Motor neuron (in vitro differentiated cells): ENCODE measurements around the gene LCN10. TPM values are rescaled to one million over a fixed set of nuclear protein-coding genes. Genes with fewer than 3 reads are reported as not detected.
"Not testable (repeated sequence)": the region's sequence is repeated elsewhere in the genome, so short reads cannot be mapped to it uniquely, and the experiment has no call there.

Experiments used
- ATAC-seq, 8 experiments: fragments of 200-7000 bp; cut with Tn5 transposase; replicated peaks in 6 of 8; 2 replicates each; pipeline ENCODE4 v1.8.0; 2021; ENCODE audit warnings: mild to moderate bottlenecking in 8 of 8, moderate library complexity in 8 of 8
- H3K27ac ChIP-seq, 2 donors: fragments of 250-450 bp; sonication (Bioruptor Pico); 2 replicates each; pipeline ENCODE4 v1.9.0; 2021; ENCODE audit warnings: antibody characterized with exemption in 2 of 2, mild to moderate bottlenecking in 2 of 2, moderate library complexity in 1 of 2
- H3K4me1 ChIP-seq, 2 donors: fragments of 250-450 bp; sonication (Bioruptor Pico); replicated peaks in 1 of 2; 2 replicates each; pipeline ENCODE4 v1.6.1; 2021; ENCODE audit warnings: antibody characterized with exemption in 2 of 2, mild to moderate bottlenecking in 2 of 2, moderate library complexity in 1 of 2
- H3K4me3 ChIP-seq, 5 donors: fragments of 250-450 bp; sonication (Bioruptor Pico); 2 replicates each; pipeline ENCODE4 v1.9.0; 2021; ENCODE audit warnings: antibody characterized with exemption in 5 of 5, mild to moderate bottlenecking in 5 of 5, moderate library complexity in 4 of 5
- WGBS, 10 experiments: fragments of 450-650 bp; shearing (Covaris generic); methylation state at CpG; one replicate each; pipeline ENCODE4 v1.0.0; 2022; 5-methylcytosine and 5-hydroxymethylcytosine counted together
- in situ Hi-C, 9 experiments: fragments of 400-800 bp; cut with MboI; loops; one replicate each; pipeline ENCODE4 v1.15.0; 2021; ENCODE audit warnings: low sequenced_read_pairs in 9 of 9, low pct_unique_long_range_greater_than_20kb in 2 of 9; ENCODE audit not compliant: unreplicated experiment in 9 of 9
- total RNA-seq, 8 experiments: library from RNA; unstranded; fragments of 300-600 nt; gene quantifications; 2 replicates each; pipeline versions ENCODE4 v1.2.3 to v1.2.4, GENCODE V29; 2022

Gene LCN10
- total RNA-seq, 8 experiments from 2014 or later, result 0.05 to 1.7 (median 0.38) TPM

DNA sequence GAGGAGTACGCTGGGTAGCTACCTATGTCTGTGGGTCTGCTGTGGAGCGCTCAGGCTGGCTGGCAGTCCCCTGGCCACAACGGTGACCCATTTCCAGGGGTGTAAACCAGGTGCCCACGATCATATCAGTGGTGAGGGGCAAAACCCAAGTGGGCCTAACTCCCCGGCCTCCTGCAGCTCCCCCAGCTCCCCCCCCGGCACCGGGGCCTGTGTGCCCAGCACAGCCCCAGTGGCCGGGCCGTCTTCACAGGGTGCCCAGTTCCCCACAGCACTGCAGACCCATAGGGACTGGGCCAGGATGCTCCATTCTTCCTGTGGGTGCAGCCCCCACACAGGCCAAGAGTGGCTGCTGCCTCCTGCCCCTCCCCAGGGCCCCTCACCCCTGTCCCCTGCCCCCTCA, 16.3 kb upstream of the LCN10 start:
- H3K27ac ChIP-seq, result no peak overlapping the region
- no peak overlapping the region for H3K4me3 ChIP-seq
- H3K4me1 ChIP-seq, result peaks cover 7 to 19% of the 10 kb centered on the region in 2 donors
- in situ Hi-C loops, result no loop called here
- 94% methylated on average over 3 of the region's 9 CpGs; no CpG with 5 or more reads in 9 of the 10 experiments for WGBS, 10 experiments
- no peak for ATAC-seq

DNA sequence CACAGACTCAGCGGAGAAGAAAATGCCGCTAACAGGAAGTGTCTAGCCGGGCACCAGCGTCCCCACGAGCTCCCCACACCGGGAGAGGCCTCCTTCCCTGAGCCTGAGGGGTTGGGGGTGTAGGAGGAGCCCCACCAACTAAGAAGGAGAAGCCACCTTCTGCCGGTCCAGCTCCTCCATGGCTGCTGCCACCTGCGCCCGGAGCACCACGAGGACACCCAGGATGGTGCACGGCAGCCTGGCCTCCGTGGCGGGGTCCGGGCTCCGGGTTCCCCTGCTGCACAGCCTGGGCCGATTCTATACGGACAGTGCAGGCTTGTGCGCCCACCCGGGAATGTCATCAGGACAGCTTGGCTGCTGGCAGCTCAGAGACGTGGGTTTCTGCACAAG, 15.0 kb upstream of the LCN10 start:
- in situ Hi-C loops, result no loop called here
- no peak overlapping the region for H3K4me3 ChIP-seq
- 87 to 100% (median 100%) methylated on average over 1 to 3 of the region's 20 CpGs; no CpG with 5 or more reads in 7 of the 10 experiments for WGBS, 10 experiments

DNA sequence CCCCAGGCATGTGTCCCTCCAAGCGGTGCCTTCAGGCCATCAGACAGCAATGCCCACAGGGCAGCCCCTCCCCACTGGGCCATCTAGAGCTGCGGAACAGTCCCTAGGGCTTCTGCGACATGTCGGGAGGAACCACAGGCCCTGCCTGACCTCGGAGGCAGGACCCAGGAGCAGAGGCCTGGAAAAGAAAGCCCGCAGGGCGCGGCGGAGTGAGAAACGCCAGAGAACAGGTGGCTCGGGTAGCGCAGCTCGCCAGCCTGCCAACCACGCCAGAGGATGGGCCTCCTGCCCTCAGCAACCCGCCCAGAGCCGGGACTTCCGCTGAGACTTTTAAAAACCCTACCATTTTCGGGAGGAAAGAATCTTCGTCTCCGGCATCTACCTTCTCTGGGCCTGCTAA, 14.6 kb upstream of the LCN10 start:
- Histone ChIP-seq H3K4me1 (peaks cover 3 to 5% of the 10 kb centered on the region in 2 donors), H3K27ac (no peak overlapping the region), H3K4me3 (no peak overlapping the region)
- 86 to 100% methylated on average over 1 to 8 of the region's 20 CpGs; no CpG with 5 or more reads in 8 of the 10 experiments for WGBS, 10 experiments
- ATAC-seq, result no peak
- in situ Hi-C loops, result no loop called here

More for the DNA sequence above, 15.0 kb upstream of the LCN10 start:
- ATAC-seq, result no peak
- Histone ChIP-seq H3K4me1 (peaks cover 3 to 9% of the 10 kb centered on the region in 2 donors), H3K27ac (no peak overlapping the region)

DNA sequence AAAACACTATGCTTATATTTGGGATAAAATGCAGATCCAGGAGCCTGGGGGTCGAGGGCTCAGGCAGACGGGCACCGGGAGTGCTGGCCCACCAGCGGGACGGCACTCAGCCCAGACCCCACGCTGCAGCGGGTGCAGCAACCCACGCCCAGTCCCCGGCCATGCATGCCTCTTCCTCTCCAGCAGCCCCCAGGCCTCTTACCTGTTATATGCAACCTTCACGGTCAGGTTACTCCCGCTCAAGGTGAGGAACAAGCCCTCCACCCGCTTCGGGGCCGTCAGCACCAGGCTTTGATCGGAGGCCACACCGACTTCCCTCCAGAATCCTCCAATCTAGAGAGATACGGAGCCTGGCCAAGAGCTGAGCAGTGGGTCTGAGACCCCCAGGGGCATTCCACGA, 14.1 kb upstream of the LCN10 start:
- H3K4me1 ChIP-seq, result peaks cover 3 to 5% of the 10 kb centered on the region in 2 donors
- no peak overlapping the region for H3K4me3 ChIP-seq
- WGBS, 10 experiments, result 70 to 100% (median 100%) methylated on average over 1 to 2 of the region's 18 CpGs; no CpG with 5 or more reads in 7 of the 10 experiments
- in situ Hi-C loops, result no loop called here
- ATAC-seq, result no peak
- no peak overlapping the region for H3K27ac ChIP-seq

DNA sequence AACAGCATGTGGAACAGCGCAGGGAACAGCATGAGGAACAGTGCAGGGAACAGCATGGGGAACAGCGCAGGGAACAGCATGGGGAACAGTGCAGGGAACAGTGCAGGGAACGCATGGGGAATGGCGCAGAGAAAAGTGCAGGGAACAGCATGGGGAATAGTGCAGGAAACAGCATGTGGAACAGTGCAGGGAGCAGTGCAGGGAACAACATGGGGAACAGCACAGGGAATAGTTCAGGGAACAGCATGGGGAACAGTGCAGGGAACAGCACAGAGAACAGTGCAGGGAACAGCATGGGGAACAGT, 13.3 kb upstream of the LCN10 start:
- ATAC-seq, result no peak
- WGBS, 10 experiments, result 80 to 100% methylated on average over 1 of the region's 4 CpGs; no CpG with 5 or more reads in 8 of the 10 experiments
- Histone ChIP-seq H3K4me1 (peaks cover 2% of the 10 kb centered on the region in 2 donors), H3K4me3 (no peak overlapping the region), H3K27ac (no peak overlapping the region)
- in situ Hi-C loops, result no loop called here

DNA sequence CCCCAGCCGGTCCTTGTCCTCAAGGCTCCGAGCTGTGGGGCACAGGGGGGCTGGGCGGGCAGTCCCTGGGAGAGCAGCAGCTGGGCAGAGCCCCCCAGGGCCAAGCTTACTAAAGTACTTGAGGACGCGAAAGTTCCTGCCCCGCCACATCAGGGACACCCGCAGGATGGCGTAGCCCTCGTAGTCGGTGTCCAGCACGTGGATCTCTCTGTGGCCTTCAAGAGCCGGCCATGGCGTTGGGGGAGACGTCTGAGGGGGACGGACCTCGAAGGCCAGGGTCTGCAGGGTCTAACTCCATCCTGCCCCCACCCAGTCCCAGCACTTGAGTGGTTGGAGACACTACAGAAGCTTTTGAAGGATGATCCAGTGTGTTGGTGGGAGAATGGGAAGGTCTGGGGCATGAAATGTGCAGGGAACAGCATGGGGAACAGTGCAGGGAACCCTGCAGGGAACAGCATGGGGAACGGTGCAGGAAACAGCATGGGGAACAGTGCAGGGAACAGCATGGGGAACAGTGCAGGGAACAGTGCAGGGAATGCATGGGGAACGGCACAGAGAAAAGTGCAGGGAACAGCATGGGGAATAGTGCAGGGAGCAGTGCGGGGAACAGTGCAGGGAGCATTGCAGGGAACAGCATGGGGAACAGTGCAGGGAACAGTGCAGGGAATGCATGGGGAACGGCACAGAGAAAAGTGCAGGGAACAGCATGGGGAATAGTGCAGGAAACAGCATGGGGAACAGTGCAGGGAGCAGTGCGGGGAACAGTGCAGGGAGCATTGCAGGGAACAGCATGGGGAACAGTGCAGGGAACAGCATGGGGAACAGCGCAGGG, 12.8 kb upstream of the LCN10 start:
- H3K27ac ChIP-seq, result not testable (repeated sequence)
- 60 to 100% (median 87%) methylated on average over 1 to 4 of the region's 22 CpGs; no CpG with 5 or more reads in 3 of the 10 experiments for WGBS, 10 experiments

DNA sequence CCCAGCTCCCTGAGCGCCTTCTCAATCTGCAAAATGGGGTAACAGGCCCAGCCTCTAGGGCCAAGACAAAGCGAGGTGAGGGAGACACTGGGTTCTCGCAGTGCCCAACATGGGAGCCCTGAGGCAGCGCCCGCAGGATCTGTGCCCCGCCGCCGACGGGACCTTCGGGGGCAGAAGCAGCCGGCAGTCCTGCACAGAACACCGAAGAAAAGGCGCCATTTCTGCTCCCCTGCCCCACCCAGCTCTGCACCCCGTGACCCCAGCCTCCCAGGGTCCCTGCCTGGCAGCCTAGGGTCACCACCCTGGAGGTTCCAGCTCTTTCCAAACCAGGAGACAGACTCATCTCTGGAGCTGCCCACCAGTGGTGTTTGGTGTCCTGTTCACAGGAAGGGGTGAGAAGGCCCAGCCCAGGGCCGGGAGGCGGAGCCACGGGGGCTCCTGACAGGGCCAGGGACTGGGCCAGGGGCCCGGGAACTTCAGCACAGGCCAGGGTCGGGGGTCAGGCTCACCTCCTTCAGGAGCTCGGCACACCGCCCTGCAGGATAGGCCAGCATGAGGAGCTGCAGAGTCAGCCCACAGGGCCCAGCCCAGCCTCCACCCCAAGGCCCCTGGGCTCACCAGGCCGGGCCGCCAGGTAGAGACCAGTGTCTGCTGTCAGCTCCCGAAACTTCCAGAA, 12.0 kb upstream of the LCN10 start:
- H3K4me1 ChIP-seq, result no peaks in the 10 kb centered on the region
- no peak overlapping the region for H3K27ac ChIP-seq
- H3K4me3 ChIP-seq, result no peak overlapping the region
- 60 to 100% (median 60%) methylated on average over 1 of the region's 24 CpGs; no CpG with 5 or more reads in 7 of the 10 experiments for WGBS, 10 experiments
- in situ Hi-C loops, result no loop called here
- ATAC-seq, result peak in 4 of 8 experiments; percentile 2 to 18 (median 10)

More for the DNA sequence above, 12.8 kb upstream of the LCN10 start:
- H3K4me1 ChIP-seq, in situ Hi-C loops, H3K4me3 ChIP-seq: not testable (repeated sequence)
- peak in 2 of 8 experiments; percentile 2 to 4 for ATAC-seq

DNA sequence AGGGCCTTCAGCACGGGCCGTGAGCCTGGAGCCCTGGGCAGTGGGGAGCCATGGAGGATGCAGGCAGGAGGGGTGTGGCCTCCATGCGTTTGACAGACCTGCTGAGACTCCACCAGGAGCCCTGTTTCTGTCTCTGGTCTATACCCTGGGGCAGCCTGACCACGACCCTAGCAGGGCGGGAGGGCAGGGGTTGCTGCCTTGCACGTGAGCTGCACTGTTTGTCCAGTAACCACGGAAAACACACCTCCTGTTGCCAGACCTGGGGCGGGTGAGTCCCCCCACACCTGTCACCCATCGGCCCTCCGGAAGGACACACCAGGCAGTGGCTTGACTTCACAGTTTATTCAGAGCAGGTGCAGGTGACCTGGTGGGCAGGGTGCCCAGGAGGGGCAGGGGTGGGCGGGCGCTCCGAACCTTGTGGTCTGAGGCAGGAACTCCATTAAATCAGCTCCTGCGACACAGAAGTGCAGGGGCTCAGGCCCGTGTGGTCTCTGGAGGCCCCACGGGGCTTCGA, 11.4 kb upstream of the LCN10 start:
- ATAC-seq, result peak in 2 of 8 experiments; percentile 10 to 11
- Histone ChIP-seq H3K27ac (no peak overlapping the region), H3K4me3 (no peak overlapping the region), H3K4me1 (no peaks in the 10 kb centered on the region)
- in situ Hi-C loops, result no loop called here
- 80% methylated on average over 1 of the region's 17 CpGs; no CpG with 5 or more reads in 9 of the 10 experiments for WGBS, 10 experiments

DNA sequence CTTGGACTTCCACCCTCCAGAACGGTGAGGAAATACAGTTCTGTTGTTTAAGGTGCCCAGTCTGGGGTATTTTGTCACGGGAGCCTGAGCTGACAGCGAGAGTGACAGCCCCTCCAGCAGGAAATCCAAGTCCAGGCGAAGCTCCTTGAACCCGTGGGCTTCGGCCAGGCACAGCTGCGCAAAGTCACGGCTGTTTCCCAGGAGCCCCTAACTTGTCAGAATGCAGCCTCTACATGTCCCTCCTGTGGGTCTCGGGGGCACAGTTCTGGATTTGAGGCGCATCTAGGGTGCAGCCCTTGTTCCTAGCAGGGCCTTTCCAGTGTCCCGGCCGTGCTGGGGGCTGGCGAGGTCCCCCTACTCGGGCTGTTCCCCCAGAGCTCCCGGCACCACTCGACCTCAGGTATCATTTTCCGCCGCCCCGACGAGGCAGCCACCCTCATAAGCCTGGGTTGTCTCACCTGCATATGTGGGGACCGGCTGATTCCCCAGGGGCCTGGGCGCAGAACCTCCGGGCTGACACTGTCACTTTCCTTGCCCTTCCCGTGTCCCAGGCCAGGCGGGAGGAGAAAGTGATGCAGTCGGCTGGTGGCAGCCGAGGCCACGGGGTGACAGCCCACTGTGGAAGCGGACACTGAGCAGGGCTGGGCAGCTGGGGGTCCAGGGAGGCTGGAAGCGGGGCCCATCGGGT, 10.8 kb upstream of the LCN10 start:
- WGBS, 10 experiments, result 50 to 100% (median 68%) methylated on average over 2 to 13 of the region's 31 CpGs; no CpG with 5 or more reads in 4 of the 10 experiments
- Histone ChIP-seq H3K27ac (no peak overlapping the region), H3K4me3 (no peak overlapping the region), H3K4me1 (no peaks in the 10 kb centered on the region)
- in situ Hi-C loops, result no loop called here
- ATAC-seq, result no peak

DNA sequence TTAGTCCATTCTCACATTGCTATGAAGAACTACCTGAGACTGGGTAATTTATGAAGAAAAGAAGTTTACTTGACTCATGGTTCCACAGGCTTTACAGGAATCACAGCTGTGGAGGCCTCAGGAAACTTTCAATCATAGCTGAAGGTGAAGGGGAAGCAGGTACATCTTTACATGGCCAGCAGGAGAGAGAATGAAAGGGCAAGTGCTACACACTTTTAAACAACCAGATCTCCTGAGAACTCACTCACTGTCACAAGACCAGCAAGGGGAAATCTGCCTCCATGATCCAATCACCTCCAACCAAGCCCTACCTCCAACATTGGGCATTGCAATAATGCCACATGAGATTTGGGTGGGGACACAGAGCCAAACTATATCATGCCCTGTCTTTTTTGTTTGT, 9.1 kb upstream of the LCN10 start:
- Histone ChIP-seq H3K4me3 (no peak overlapping the region), H3K4me1 (no peaks in the 10 kb centered on the region), H3K27ac (no peak overlapping the region)
- in situ Hi-C loops, result no loop called here
- no peak for ATAC-seq

DNA sequence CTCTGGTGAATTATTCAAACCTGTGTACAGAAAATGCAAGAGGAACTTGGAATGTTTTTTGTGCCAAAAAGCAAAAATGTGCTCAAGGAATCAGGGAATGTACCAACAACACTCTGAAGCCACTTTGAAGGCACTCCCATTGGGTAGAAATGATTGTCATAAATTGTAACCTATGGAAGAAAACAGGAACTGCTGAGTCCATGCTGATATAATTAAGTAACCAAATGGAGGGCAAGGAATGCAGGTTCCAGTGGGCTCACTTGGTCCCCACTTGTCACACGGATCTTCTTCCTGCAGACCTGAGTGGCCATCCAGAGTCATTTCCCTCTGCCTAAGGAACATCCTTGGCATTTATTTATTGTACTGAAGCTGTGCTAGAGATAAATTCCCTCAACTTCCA, 8.5 kb upstream of the LCN10 start:
- Histone ChIP-seq H3K4me3 (no peak overlapping the region), H3K4me1 (no peaks in the 10 kb centered on the region), H3K27ac (no peak overlapping the region)
- WGBS, 10 experiments, result 60 to 100% (median 73%) methylated on average over 1 of the region's 1 CpG; no CpG with 5 or more reads in 4 of the 10 experiments
- ATAC-seq, result no peak
- in situ Hi-C loops, result no loop called here

DNA sequence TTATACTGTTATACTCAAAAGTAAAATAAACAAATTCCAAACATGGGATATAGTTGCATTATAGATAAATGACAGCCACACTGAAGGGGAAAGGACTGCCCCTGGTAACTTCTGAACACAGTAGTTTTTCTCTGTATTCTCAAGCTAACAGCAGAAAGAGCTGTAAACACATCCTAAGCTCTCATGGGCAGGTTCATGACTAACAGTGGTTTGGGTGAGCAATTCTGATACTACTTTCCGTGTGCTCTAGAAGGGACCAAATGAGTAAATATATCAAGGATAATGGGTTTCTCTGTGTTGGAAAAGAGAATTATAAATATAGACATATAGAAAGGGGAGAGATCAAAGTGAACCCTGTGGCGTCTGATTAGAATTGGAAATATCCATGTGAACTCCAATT, 7.8 kb upstream of the LCN10 start:
- Histone ChIP-seq H3K4me3 (no peak overlapping the region), H3K27ac (no peak overlapping the region), H3K4me1 (no peaks in the 10 kb centered on the region)
- in situ Hi-C loops, result no loop called here
- peak in 1 of 8 experiments; percentile 20 for ATAC-seq
- 0 to 80% (median 45%) methylated on average over 1 to 2 of the region's 2 CpGs; no CpG with 5 or more reads in 6 of the 10 experiments for WGBS, 10 experiments
